Loucy (cell line): ENCODE measurements around the gene WDR35.

Experiments used
- H2AFZ ChIP-seq: fragments of 200-600 bp; sonication (generic); 2 replicates; pipeline ENCODE4 v1.6.0; 2016; ENCODE audit warnings: antibody characterized with exemption, mild to moderate bottlenecking, low read length, moderate library complexity
- H3F3A ChIP-seq: fragments of 200-600 bp; 2 replicates; pipeline ENCODE4 v1.6.0; 2016; ENCODE audit warnings: antibody characterized with exemption, low read depth, mild to moderate bottlenecking
- H3K27me3 ChIP-seq: fragments of 200-600 bp; sonication (generic); 2 replicates; pipeline ENCODE4 v1.6.1; 2014; ENCODE audit warnings: low read length, mild to moderate bottlenecking; ENCODE audit not compliant: insufficient read depth, poor library complexity, severe bottlenecking
- H3K36me3 ChIP-seq: fragments of 200-600 bp; sonication (generic); 2 replicates; pipeline ENCODE4 v1.6.1; 2016; ENCODE audit warnings: low read length; ENCODE audit not compliant: insufficient read depth
- H3K4me1 ChIP-seq: fragments of 200-600 bp; sonication (generic); 2 replicates; pipeline ENCODE4 v1.5.1; 2014; ENCODE audit warnings: low read length, mild to moderate bottlenecking; ENCODE audit not compliant: insufficient read depth, poor library complexity, severe bottlenecking
- H3K4me2 ChIP-seq: fragments of 200-600 bp; sonication (generic); 2 replicates; pipeline ENCODE4 v1.6.0; 2014; ENCODE audit warnings: antibody characterized with exemption, low read length, low read depth, mild to moderate bottlenecking; ENCODE audit not compliant: poor library complexity, severe bottlenecking
- H3K4me3 ChIP-seq: fragments of 200-600 bp; sonication (generic); 2 replicates; pipeline ENCODE4 v1.5.1; 2014; ENCODE audit warnings: low read length, mild to moderate bottlenecking, mixed read lengths; ENCODE audit not compliant: poor library complexity, severe bottlenecking
- H3K79me2 ChIP-seq: fragments of 200-600 bp; sonication (generic); 2 replicates; pipeline ENCODE4 v1.6.1; 2014; ENCODE audit warnings: low read length; ENCODE audit not compliant: insufficient read depth
- H3K9ac ChIP-seq: fragments of 200-600 bp; sonication (generic); 2 replicates; pipeline ENCODE4 v1.6.0; 2014; ENCODE audit warnings: mild to moderate bottlenecking, low read depth, low read length, moderate library complexity; ENCODE audit not compliant: poor library complexity, severe bottlenecking
- H3K9me2 ChIP-seq: fragments of 200-600 bp; sonication (generic); replicated peaks from 2 replicates; pipeline ENCODE4 v1.6.1; 2016; ENCODE audit warnings: low read depth, low read length, mixed read lengths
- H3K9me3 ChIP-seq: fragments of 200-600 bp; sonication (generic); 2 replicates; pipeline ENCODE4 v1.6.1; 2014; ENCODE audit warnings: mild to moderate bottlenecking, antibody characterized with exemption, low read length, low read depth; ENCODE audit not compliant: insufficient read depth
- H4K20me1 ChIP-seq: fragments of 200-600 bp; sonication (generic); 2 replicates; pipeline ENCODE4 v1.6.0; 2014; ENCODE audit warnings: antibody characterized with exemption, low read length, mild to moderate bottlenecking; ENCODE audit not compliant: insufficient read depth, poor library complexity, severe bottlenecking
- CTCF ChIP-seq: fragments of 200-600 bp; sonication (generic); conservative IDR thresholded peaks from 2 replicates; pipeline ENCODE4 v1.5.1; 2014; ENCODE audit warnings: mild to moderate bottlenecking, antibody characterized with exemption, low read length
- EZH2phosphoT487 ChIP-seq: fragments of 200-600 bp; IDR thresholded peaks from 2 replicates; pipeline ENCODE4 v1.6.1; 2018; ENCODE audit warnings: antibody characterized with exemption, mild to moderate bottlenecking, moderate library complexity, borderline replicate concordance

Gene WDR35

GRCh38 chr2:19943189-19943588 is 46.7 kb downstream of the WDR35 start:
- Histone ChIP-seq H3K9me3 (no peaks in the 10 kb centered on the region), H3K36me3 (no peaks in the 10 kb centered on the region), H3K79me2 (no peaks in the 10 kb centered on the region), H3K9me2 (no peaks in the 10 kb centered on the region), H2AFZ (no peak overlapping the region), H3F3A (no peaks in the 10 kb centered on the region), H3K4me2 (no peak overlapping the region), H3K4me3 (no peak overlapping the region), H3K27me3 (peaks cover 6% of the 10 kb centered on the region), H3K9ac (no peak overlapping the region), H4K20me1 (no peaks in the 10 kb centered on the region), H3K4me1 (no peaks in the 10 kb centered on the region)
- no peak for TF ChIP-seq CTCF
- TF ChIP-seq EZH2phosphoT487 = no peak

GRCh38 chr2:19942199-19942598 is 47.7 kb downstream of the WDR35 start:
- no peaks in the 10 kb centered on the region for H3K36me3 ChIP-seq
- peaks cover 5% of the 10 kb centered on the region for H3K27me3 ChIP-seq
- no peak overlapping the region for H3K4me3 ChIP-seq
- H3K4me1 ChIP-seq = no peaks in the 10 kb centered on the region
- H2AFZ ChIP-seq = no peak overlapping the region
- H3K9me2 ChIP-seq = no peaks in the 10 kb centered on the region
- H3K4me2 ChIP-seq = no peak overlapping the region
- H3K79me2 ChIP-seq = no peaks in the 10 kb centered on the region
- no peaks in the 10 kb centered on the region for H3F3A ChIP-seq
- no peak for TF ChIP-seq EZH2phosphoT487
- TF ChIP-seq CTCF = no peak
- H3K9ac ChIP-seq = no peak overlapping the region
- no peaks in the 10 kb centered on the region for H4K20me1 ChIP-seq
- H3K9me3 ChIP-seq = no peaks in the 10 kb centered on the region

- no peaks in the 10 kb centered on the region for H3K36me3 ChIP-seq
- no peaks in the 10 kb centered on the region for H3K9me2 ChIP-seq
- H3K4me2 ChIP-seq = no peak overlapping the region
- no peaks in the 10 kb centered on the region for H3K79me2 ChIP-seq
- no peak overlapping the region for H2AFZ ChIP-seq
- H4K20me1 ChIP-seq = no peaks in the 10 kb centered on the region
- H3K27me3 ChIP-seq = peaks cover 6% of the 10 kb centered on the region
- no peak for TF ChIP-seq CTCF
- no peaks in the 10 kb centered on the region for H3K9me3 ChIP-seq
- H3K4me1 ChIP-seq = no peaks in the 10 kb centered on the region
- no peak overlapping the region for H3K9ac ChIP-seq
- H3F3A ChIP-seq = no peaks in the 10 kb centered on the region
- H3K4me3 ChIP-seq = no peak overlapping the region
These were observed 52.9 kb downstream of the WDR35 start for GRCh38 chr2:19937004-19937403.
